ENCODE results near the gene TRIM24. TPM values are rescaled to one million over a fixed set of nuclear protein-coding genes. Genes with fewer than 3 reads are reported as not detected.

TRIM24 gene
- total and polyA plus RNA-seq, 2 donors from 2014 or later = 7.6 to 16.8 TPM

DNA sequence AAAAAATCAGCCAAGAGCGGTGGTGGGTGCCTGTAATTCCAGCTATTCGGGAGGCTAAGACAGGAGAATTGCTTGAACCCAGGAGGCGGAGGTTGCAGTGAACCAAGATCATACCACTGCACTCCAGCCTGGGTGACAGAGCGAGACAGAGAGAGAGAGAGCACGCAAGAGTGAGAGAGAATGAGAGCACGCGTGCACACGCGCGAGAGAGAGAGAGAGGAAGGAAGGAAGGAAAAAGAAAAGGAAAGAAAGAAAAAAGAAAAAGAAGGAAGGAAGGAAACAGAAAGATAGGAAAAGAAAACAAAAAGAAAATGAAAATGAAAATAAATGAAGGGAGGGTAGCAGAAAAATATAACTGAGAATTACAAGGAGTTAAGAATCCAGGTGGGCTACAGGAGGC is 158.4 kb downstream of the TRIM24 start:
- Histone ChIP-seq H3K9ac (ENCODE audit: low read length in 3 of 3) (no peak overlapping the region), H3K36me3 (ENCODE audit: control insufficient read depth in 2 of 3, insufficient read depth in 3 of 3, low read length in 3 of 3) (no peaks in the 10 kb centered on the region), H3K27ac (ENCODE audit: low read depth in 2 of 2, low read length in 2 of 2) (no peak overlapping the region), H3K4me1 (ENCODE audit: control insufficient read depth in 2 of 3, insufficient read depth in 2 of 3, low read depth in 1 of 3, low read length in 3 of 3) (no peaks in the 10 kb centered on the region), H3K9me3 (ENCODE audit: control insufficient read depth in 2 of 3, insufficient read depth in 1 of 3, low read length in 3 of 3) (no peaks in the 10 kb centered on the region), H3K27me3 (ENCODE audit: control insufficient read depth, insufficient read depth, low read length) (no peaks in the 10 kb centered on the region), H3K4me3 (ENCODE audit: low read length in 3 of 3) (no peak overlapping the region)
- FAIRE-seq = no peak
- DNase-seq = no peak
- TF ChIP-seq, protein P1, sequence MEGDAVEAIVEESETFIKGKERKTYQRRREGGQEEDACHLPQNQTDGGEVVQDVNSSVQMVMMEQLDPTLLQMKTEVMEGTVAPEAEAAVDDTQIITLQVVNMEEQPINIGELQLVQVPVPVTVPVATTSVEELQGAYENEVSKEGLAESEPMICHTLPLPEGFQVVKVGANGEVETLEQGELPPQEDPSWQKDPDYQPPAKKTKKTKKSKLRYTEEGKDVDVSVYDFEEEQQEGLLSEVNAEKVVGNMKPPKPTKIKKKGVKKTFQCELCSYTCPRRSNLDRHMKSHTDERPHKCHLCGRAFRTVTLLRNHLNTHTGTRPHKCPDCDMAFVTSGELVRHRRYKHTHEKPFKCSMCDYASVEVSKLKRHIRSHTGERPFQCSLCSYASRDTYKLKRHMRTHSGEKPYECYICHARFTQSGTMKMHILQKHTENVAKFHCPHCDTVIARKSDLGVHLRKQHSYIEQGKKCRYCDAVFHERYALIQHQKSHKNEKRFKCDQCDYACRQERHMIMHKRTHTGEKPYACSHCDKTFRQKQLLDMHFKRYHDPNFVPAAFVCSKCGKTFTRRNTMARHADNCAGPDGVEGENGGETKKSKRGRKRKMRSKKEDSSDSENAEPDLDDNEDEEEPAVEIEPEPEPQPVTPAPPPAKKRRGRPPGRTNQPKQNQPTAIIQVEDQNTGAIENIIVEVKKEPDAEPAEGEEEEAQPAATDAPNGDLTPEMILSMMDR (IDR thresholded peaks at IDR 0.05; ENCODE audit: borderline replicate concordance, extremely low read depth, insufficient read depth) = no peak
- intact Hi-C loops (cut with DNase I) = no loop called here

DNA sequence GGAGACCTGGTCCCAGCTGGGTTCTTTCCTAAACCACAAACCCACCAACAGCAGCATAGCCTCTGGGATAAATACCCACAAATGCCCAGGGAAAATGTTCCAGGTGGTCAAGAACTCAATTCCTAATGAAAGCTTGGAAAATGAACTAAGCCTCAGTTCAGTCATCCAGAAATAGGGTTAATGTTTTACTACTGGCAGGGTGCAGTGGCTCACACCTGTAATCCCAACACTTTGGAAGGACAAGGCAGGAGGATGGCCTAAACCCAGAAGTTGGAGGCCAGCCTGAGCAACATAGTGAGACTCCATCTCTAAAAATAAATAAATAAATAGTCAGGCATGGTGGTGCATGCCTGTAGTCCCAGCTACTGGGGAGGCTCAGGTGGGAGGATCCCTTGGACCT is 158.9 kb downstream of the TRIM24 start:
- H3K9me3 ChIP-seq (ENCODE audit: control insufficient read depth in 2 of 3, insufficient read depth in 1 of 3, low read length in 3 of 3) = no peaks in the 10 kb centered on the region
- H3K27me3 ChIP-seq (ENCODE audit: control insufficient read depth, insufficient read depth, low read length) = no peaks in the 10 kb centered on the region
- FAIRE-seq = no peak
- H3K36me3 ChIP-seq (ENCODE audit: control insufficient read depth in 2 of 3, insufficient read depth in 3 of 3, low read length in 3 of 3) = no peaks in the 10 kb centered on the region
- H3K27ac ChIP-seq (ENCODE audit: low read depth in 2 of 2, low read length in 2 of 2) = no peak overlapping the region
- TF ChIP-seq, protein P1 (IDR thresholded peaks at IDR 0.05; ENCODE audit: borderline replicate concordance, extremely low read depth, insufficient read depth) = no peak
- no peak overlapping the region for H3K9ac ChIP-seq (ENCODE audit: low read length in 3 of 3)
- no peaks in the 10 kb centered on the region for H3K4me1 ChIP-seq (ENCODE audit: control insufficient read depth in 2 of 3, insufficient read depth in 2 of 3, low read depth in 1 of 3, low read length in 3 of 3)
- peak in 1 of 5 donors; percentile 14 for DNase-seq
- no peak overlapping the region for H3K4me3 ChIP-seq (ENCODE audit: low read length in 3 of 3)
- intact Hi-C loops (cut with DNase I) = no loop called here

DNA sequence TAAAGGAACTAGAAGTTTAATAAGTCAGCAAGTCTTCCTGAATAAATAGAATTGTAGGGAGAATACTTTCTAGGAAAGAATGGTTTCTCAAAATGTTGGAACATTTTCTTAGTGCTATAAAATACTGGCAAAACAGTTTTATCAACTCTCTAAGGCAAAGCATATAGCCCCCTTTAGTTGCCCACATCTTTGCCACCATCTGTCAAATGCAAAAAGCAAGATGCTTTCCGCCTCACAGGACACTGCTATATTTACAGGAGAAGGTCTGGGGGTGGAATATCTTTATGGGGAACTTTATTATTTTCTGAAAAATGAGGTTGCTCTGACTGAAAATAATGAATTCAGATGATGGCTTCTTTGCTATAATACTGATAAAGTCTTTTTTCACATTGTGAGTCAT is 162.8 kb downstream of the TRIM24 start:
- H3K9me3 ChIP-seq (ENCODE audit: control insufficient read depth in 2 of 3, insufficient read depth in 1 of 3, low read length in 3 of 3) = no peaks in the 10 kb centered on the region
- H3K27ac ChIP-seq (ENCODE audit: low read depth in 2 of 2, low read length in 2 of 2) = no peak overlapping the region
- no peaks in the 10 kb centered on the region for H3K36me3 ChIP-seq (ENCODE audit: control insufficient read depth in 2 of 3, insufficient read depth in 3 of 3, low read length in 3 of 3)
- TF ChIP-seq, protein P1 (IDR thresholded peaks at IDR 0.05; ENCODE audit: borderline replicate concordance, extremely low read depth, insufficient read depth) = no peak
- DNase-seq (no peak), FAIRE-seq (no peak)
- no peaks in the 10 kb centered on the region for H3K4me1 ChIP-seq (ENCODE audit: control insufficient read depth in 2 of 3, insufficient read depth in 2 of 3, low read depth in 1 of 3, low read length in 3 of 3)
- H3K4me3 ChIP-seq (ENCODE audit: low read length in 3 of 3) = no peak overlapping the region
- intact Hi-C loops (cut with DNase I) = no loop called here
- no peak overlapping the region for H3K9ac ChIP-seq (ENCODE audit: low read length in 3 of 3)
- H3K27me3 ChIP-seq (ENCODE audit: control insufficient read depth, insufficient read depth, low read length) = no peaks in the 10 kb centered on the region

Data from kidney (tissue), 14 donors.